ENCODE results near the gene SEC23B. TPM values are rescaled to one million over a fixed set of nuclear protein-coding genes. Genes with fewer than 3 reads are reported as not detected.
"Not testable (repeated sequence)": the region's sequence is repeated elsewhere in the genome, so short reads cannot be mapped to it uniquely, and the experiment has no call there.

Gene SEC23B
- total RNA-seq = 27.2 and 42.1 TPM in 2 replicates

GRCh38 chr20:18507218-18508191, at the start of gene SEC23B:
Gene SEC23B (plus strand): TSS chr20:18507940. CDS start chr20:18510836, 2,896 bp downstream.
- peak; percentile 98 for DNase-seq (ENCODE audit: low read depth in 2 of 2)

GRCh38 chr20:18465536-18466200, 42.1 kb upstream of the SEC23B start:
- DNase-seq (ENCODE audit: low read depth in 2 of 2) = no peak

GRCh38 chr20:18466574-18466893, 41.2 kb upstream of the SEC23B start:
- DNase-seq (ENCODE audit: low read depth in 2 of 2) = peak in 1 of 2 donors; percentile 83

GRCh38 chr20:18466894-18467730, 40.6 kb upstream of the SEC23B start, which contains the start of the genes DZANK1 and POLR3F:
Gene DZANK1 (minus strand): TSS chr20:18467030. CDS start chr20:18465358, 1,672 bp downstream.
Gene POLR3F (plus strand): TSS chr20:18467390. CDS start chr20:18467507, 117 bp downstream.
- peak; percentile 96 for DNase-seq (ENCODE audit: low read depth in 2 of 2)

GRCh38 chr20:18477218-18477617, 30.5 kb upstream of the SEC23B start:
- no peak for DNase-seq (ENCODE audit: low read depth in 2 of 2)

GRCh38 chr20:18477821-18478220, 29.9 kb upstream of the SEC23B start:
- DNase-seq (ENCODE audit: low read depth in 2 of 2) = no peak

- no peak for DNase-seq (ENCODE audit: low read depth in 2 of 2)
These were observed 26.1 kb upstream of the SEC23B start for GRCh38 chr20:18481596-18481995.

GRCh38 chr20:18488301-18488700, 19.4 kb upstream of the SEC23B start:
- no peak for DNase-seq (ENCODE audit: low read depth in 2 of 2)

GRCh38 chr20:18496042-18496441, 11.7 kb upstream of the SEC23B start:
- peak; percentile 1 to 3 for DNase-seq (ENCODE audit: low read depth in 2 of 2)

- DNase-seq (ENCODE audit: low read depth in 2 of 2) = peak; percentile 71 to 82
These were observed 10.8 kb upstream of the SEC23B start, which contains the start of gene RBBP9 for GRCh38 chr20:18496740-18497592. Gene RBBP9 (minus strand): TSS chr20:18497225. CDS start chr20:18497167, 58 bp downstream.

GRCh38 chr20:18497603-18498002, 10.1 kb upstream of the SEC23B start:
- DNase-seq (ENCODE audit: low read depth in 2 of 2) = no peak

- not testable (repeated sequence) for DNase-seq (ENCODE audit: low read depth in 2 of 2)
These were observed 6.1 kb upstream of the SEC23B start for GRCh38 chr20:18501672-18502071.

- peak in 1 of 2 donors; percentile 58 for DNase-seq (ENCODE audit: low read depth in 2 of 2)
These were observed 3.2 kb upstream of the SEC23B start for GRCh38 chr20:18504479-18505060.

GRCh38 chr20:18506744-18507143, 996 bp upstream of the SEC23B start:
- DNase-seq (ENCODE audit: low read depth in 2 of 2) = peak in 1 of 2 donors; percentile 2

GRCh38 chr20:18511571-18511970, 3.8 kb downstream of the SEC23B start:
- DNase-seq (ENCODE audit: low read depth in 2 of 2) = no peak

GRCh38 chr20:18513208-18513607, 5.5 kb downstream of the SEC23B start:
- no peak for DNase-seq (ENCODE audit: low read depth in 2 of 2)

GRCh38 chr20:18514127-18514526, 6.4 kb downstream of the SEC23B start:
- DNase-seq (ENCODE audit: low read depth in 2 of 2) = no peak

GRCh38 chr20:18515973-18516372, 8.2 kb downstream of the SEC23B start:
- DNase-seq (ENCODE audit: low read depth in 2 of 2) = no peak

- not testable (repeated sequence) for DNase-seq (ENCODE audit: low read depth in 2 of 2)
These were observed 14.3 kb downstream of the SEC23B start for GRCh38 chr20:18522066-18522465.

GRCh38 chr20:18523066-18523465, 15.3 kb downstream of the SEC23B start:
- DNase-seq (ENCODE audit: low read depth in 2 of 2) = no peak

Data from lung microvascular endothelial cell (primary cell).